ENCODE results near the gene CPNE4. TPM values are rescaled to one million over a fixed set of nuclear protein-coding genes. Genes with fewer than 3 reads are reported as not detected.
A peak's percentile ranks its signal among the peaks of the same experiment; 100 is the strongest.
"Not testable (repeated sequence)": the region's sequence is repeated elsewhere in the genome, so short reads cannot be mapped to it uniquely, and the experiment has no call there.

The CPNE4 gene
- total RNA-seq, 1 donor from 2014 or later = 0.20 TPM

DNA sequence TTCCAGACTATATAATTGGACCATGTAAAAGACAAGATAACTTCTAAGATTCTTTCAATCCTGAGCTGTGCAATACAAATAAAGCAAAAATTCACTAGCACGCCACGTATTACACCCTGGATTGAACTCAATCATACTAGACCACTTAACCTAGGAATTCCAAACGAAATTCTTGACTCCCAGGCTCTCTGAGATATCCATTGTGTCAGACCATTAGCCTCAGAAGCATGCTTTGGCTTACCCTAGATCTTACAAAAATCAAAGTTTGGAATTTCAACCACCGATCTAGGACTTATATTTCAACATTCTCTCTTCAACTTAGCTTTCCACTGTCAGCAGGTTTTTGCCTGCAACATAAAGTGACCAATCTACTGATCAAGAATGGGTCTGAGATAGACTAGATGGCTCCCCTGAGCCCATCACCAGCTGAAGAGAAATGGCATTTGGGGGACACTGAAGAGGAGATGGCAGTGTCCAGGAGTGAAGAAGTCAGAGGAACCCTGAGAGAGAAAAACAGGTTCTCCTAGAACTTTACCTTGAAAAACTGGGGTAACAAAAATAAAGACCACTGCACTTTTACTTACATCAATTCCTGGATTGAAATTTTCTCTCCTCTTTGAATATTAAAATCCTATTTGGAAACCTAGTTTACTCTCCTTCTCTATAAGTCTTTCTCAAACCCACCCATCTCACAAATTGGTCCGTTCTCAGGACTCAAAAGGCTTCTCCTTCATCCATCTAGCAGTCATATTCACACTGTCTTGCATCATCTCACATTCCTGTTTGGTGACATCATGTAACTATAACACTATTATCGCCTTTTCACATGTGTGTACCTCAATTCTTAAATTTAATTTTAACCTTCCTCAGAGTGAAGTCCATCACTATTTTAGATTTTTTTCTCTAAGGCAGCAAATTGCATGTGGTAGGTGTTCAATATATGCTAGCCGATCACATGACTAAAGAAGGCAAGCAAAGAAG is 18.5 kb downstream of the CPNE4 start:
- DNase-seq (ENCODE audit: low spot score) = no peak

- no peak for DNase-seq (ENCODE audit: low spot score)
These were observed 20.7 kb downstream of the CPNE4 start for GRCh38 chr3:132014105-132014504.

DNA sequence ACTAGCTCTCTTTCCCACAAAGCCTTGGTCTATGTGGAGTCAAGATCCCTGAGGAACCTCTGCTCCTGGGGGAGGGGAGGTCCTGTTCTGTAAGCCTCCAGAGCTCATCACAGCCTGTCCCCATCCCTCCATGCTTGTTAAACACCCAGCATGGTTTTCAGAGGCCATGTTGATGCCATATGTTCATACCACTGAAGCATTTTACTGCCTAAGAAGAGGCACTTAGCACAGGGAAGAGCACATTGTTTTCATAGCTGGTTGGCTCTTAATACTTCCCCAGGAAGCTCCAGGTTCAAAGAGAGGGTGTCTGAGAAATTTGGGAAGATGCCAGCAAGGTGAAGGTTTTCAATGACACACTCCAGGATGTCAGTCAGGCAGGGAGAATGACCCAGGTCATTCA is 25.6 kb downstream of the CPNE4 start:
- no peak for DNase-seq (ENCODE audit: low spot score)

GRCh38 chr3:132008837-132009236 is 26.0 kb downstream of the CPNE4 start:
- DNase-seq (ENCODE audit: low spot score) = no peak

DNA sequence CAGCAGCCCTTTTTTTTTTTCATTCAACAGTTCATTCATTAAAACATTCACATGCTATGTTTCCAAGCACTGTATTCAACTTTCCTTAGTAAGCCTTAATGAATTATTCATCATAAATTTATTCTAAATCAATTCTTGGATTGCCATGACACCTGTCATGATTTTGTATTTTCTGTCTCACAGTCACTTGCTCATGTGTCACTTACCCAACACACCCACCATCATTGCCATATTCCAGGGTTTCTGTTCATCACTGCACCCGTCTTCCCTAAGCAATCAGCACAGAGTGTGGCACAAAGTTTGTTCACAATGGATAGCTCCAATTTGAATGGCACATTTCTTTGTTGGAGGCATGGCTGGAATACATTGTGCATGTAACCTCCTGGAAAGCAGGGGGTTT is 27.2 kb downstream of the CPNE4 start:
- DNase-seq (ENCODE audit: low spot score) = no peak

DNA sequence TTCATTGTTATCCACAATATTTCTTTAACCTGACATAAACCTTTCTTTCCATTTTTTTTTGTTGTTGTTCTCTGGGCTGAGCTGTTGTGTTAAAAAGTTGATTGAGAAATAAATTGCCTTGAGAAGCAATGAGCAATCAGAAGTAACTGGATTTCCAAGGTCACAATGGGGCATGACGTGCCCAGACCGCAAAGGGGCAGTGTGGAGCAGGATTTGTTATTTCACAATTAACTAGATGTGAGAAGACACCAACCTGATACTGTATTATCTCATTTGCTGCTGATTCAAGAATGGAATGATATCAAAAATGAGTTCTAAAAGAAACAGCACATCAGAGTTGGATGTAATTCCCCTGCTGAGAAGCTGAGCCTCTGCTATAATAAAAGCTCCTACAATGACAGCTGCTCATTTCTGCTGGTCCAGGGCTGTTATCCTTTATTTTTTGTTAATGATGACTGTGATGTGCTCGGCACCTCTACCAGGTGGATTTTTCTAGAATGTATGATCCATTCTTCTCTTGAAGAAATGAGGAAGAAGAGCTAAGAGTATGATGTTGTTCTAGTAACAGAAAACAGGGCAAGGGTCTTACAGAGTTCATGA is 28.1 kb downstream of the CPNE4 start:
- peak; percentile 19 for DNase-seq (ENCODE audit: low spot score)

DNA sequence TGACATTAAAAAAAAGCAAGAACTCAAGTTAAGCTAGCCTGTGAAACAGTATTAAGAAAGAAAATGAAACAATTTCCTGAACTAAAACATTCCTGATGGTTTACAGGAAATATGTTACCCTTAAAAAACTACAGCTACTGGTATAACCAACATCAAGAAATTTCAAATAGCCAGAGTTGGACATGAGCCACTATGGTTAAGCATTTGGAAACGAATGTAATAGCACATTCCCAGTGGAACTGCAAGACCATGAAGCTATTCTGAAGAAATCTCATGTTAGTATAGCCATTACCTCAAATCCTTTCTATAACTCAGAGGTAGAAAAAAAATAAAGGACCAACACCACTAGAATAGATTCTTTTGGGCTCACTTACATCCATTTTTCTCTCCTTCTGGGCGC is 30.2 kb downstream of the CPNE4 start:
- DNase-seq (ENCODE audit: low spot score) = no peak

DNA sequence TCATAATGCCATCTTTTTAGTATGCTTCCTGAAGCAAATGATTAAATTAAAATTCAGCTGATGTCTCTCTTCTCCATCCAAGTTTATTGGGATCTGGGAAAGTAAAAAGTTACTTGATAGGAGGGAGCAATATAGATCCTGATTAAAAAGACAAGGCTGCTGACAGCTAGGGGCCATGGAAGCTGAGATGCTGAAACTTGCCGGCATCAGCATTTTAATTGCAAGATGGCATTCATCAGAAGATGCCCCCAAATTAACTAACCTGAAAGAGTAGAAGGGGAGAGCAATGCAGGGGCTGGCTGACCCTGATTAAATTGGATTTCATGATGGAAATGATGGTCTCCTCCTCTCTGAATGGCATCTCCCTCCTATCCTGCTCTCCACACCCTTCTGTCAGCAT is 31.1 kb downstream of the CPNE4 start:
- DNase-seq (ENCODE audit: low spot score) = no peak

DNA sequence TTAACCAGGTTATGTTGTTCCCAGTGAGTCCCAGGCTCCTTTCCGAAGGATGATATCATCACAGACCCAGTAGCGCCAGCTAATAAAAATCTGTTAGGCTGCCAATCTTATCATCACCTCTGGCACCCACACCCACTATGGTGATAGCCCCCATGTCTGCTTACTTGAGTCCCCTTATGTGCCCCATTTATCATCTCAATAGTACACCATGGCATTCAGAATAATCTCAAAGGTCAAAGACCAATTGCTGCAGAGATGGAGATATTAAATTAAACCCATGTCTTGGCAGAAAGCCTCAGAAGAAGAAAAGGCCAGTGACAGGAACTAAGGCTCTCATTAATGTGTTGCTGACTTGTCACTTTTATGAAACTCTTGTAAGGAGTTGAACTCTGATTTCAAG is 32.8 kb downstream of the CPNE4 start:
- DNase-seq (ENCODE audit: low spot score) = no peak

- DNase-seq (ENCODE audit: low spot score) = no peak
These were observed 33.8 kb downstream of the CPNE4 start for GRCh38 chr3:132001036-132001435.

DNA sequence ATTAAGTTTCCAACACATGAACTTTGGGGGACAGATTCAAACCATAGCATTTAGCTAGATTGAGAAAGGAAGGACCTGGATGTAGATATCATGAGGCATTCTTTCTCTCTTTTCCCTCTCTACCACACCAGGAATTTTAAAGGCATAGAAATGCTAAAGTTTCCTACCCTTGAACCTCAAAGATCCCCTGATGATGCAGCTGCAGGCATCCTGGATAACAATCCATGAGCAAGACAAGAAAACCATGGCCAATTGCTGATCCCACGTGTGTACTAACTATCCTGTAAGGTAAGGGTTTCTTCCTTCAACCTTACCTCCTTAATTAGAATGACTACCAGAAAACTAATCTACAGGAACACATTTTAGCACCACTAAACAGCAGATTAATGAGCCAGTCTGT is 36.8 kb downstream of the CPNE4 start:
- no peak for DNase-seq (ENCODE audit: low spot score)

- DNase-seq (ENCODE audit: low spot score) = no peak
These were observed 38.9 kb downstream of the CPNE4 start for GRCh38 chr3:131995891-131996290.

GRCh38 chr3:131989318-131989717 is 45.5 kb downstream of the CPNE4 start:
- no peak for DNase-seq (ENCODE audit: low spot score)

DNA sequence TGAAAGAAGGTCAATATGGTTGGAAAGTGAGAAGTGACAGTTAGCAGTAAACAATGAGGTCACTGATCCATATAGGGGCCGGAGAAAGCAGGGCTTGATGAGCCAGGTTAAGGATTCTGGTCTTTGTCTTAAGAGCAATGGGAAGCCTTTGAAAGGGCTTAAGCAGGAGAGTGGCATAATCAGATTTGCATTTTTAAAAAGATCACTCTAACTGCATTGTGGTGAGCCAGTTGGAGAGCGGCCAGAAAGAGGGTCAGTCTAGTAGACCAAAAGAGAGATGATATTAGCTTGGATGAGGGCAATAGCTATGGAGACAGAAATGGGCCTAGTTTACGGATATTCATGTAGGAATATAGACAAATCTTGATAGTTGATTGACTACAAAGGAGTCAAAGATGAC is 46.6 kb downstream of the CPNE4 start:
- DNase-seq (ENCODE audit: low spot score) = no peak

DNA sequence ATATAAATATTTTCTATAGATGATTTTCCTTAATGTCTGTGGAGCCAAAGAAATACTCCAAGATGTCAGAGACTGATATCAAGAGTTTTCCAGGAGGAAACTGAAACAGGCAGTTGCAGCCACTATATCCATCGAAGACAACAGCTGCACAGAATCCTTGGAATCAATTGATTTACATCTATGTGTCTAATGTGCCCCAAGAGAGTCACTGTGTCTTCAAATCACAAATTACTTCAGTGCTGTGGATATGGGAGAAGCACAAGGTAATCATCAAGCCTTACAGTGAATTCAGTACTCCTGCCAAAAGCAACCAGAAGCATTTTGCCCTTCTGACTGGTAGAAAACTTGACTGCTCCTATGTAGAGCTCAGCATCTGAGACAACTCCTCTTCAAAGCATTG is 51.1 kb downstream of the CPNE4 start:
- DNase-seq (ENCODE audit: low spot score) = no peak

DNA sequence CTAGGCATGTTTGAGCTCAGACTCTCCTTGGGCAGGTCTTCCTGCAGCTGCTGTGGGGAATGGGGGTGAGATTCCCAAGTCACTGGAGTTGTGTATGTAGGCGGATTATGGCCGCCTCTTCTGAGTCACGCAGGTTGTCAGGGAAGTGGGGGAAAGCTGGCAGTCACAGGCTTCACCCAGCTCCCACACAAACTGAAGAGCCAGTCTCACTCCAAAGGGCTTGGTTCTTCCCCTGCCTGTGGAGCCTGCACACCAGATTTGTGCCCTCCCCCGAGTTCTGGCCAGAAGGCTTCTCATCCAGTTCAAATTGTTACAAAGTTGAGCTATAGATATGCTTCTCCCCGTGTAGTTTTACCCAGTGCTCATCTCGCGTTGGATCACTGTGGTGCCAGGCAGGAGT is 53.5 kb downstream of the CPNE4 start:
- DNase-seq (ENCODE audit: low spot score) = no peak

DNA sequence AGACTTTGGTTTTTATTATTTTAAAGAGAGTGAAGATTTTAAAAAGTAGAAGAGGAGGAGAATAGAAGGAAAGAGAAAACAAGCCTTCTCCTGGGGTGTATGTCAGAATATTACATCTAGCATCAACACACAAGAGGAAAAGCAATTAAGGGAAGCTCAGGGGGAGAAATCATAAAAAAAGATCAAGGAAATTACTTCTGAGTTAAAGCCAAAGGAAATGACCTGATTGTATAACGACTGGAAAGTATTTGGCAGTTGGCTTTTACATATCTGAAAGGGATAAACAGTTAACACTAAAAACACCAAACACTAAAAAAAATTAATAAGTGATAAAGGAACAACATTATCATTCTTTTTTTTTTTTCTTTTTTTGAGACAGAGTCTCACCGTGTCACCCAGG is 58.4 kb downstream of the CPNE4 start:
- no peak for DNase-seq (ENCODE audit: low spot score)

DNA sequence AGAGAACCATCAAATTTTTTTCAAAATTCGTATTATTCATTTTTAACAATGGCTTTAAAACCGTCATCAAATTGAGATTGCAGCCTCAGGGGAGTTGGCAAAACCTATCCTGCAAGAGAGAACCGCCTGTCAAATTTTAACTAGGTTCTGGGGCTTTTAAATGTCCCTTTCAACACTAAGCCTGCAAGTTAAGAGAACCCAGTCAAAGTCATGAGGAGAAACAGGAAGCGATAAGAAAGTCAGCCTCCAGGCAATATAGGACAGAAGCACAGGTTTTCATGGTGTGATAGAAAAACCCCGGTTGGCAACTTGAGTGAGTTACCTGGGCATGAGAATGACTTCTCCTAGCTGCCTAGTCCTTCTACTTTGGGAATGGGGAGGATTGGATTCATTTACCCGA is 59.8 kb downstream of the CPNE4 start:
- DNase-seq (ENCODE audit: low spot score) = no peak

DNA sequence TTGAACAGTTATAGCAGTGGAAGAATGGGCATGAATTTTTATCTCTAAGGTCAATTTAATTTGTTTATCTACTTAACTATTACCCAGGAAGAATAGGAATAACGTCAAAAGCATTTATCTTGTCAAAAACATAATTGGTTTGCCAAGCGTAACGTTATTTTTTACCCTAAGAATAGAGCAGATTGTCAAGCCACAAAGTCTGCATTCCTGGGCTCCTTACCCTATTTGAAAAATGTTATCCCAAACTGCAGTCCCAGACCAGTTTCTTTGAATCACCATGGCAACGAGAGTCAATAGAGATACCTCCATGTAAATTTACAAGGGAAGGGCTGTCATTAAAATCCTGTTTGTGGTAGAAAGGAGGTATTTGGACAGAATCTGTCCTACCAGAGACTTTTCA is 61.1 kb downstream of the CPNE4 start:
- DNase-seq (ENCODE audit: low spot score) = no peak

DNA sequence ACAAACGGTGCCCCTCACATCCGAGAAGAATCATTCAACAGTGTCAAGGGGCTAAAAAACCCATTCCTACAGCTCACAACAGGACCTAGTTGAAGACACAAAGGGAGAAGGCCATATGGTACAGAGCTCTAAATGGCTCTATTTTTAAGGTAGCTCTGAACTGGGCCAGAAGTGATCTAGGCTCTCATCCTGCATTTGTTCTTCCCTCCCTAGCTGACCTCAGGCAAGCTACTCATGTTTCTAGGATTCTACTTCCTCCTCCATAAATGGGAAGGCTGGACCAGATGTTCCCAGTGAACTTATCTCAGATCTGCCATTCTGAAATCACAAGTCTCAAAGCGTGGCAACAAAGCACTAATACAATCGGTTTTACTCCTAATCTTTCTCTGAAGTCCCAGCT is 62.3 kb downstream of the CPNE4 start:
- no peak for DNase-seq (ENCODE audit: low spot score)

DNA sequence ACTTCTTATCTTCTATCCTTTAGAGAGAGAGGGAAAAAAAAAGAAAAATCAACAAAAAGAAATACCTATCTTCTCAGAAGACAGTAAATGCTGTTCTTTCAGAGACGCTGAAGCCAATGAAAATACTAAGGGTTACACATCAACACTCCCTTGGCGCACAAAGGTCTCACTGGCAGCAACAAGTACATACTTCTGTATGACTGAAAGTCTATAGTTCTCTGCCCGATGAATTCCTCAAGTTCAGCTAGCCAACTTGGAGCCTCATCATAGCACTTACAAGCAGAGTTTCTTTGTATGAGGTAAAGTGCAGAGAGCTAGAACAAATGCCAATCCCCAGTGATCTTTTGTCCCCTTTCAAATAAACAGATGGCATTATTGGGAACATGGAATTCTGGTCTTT is 62.7 kb downstream of the CPNE4 start:
- no peak for DNase-seq (ENCODE audit: low spot score)

- not testable (repeated sequence) for DNase-seq (ENCODE audit: low spot score)
These were observed 71.4 kb downstream of the CPNE4 start for GRCh38 chr3:131963442-131963841.

DNA sequence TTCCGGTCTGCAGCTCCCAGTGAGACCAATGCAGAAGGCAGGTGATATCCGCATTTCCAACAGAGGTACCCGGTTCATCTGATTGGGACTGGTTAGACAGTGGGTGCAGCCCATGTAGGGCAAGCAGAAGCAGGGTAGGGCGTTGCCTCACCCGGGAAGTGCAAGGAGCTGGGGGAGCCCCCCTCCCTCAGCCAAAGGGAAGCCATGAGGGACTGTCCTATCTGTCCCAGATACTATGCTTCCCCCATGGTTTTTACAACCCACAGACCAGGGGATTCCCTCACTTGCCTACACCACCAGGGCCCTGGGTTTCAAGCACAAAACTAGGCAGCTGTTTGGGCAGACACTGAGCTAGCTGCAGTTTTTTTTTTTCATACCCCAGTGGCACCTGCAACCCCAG is 71.8 kb downstream of the CPNE4 start:
- no peak for DNase-seq (ENCODE audit: low spot score)

Measured in mucosa of gallbladder (tissue), 1 donor.